HL-60 (cell line): Measurements from ENCODE around the gene NUTM2D.
"Not testable (repeated sequence)": the region's sequence is repeated elsewhere in the genome, so short reads cannot be mapped to it uniquely, and the experiment has no call there.

Experiments
- POLR2AphosphoS5 ChIP-seq: IDR thresholded peaks from 2 replicates; pipeline ENCODE4 v1.6.1; 2012; ENCODE audit warnings: low read depth
- TF ChIP-seq, protein P1 (sequence below): IDR thresholded peaks from one replicate; pipeline ENCODE4 v1.5.1; 2011; ENCODE audit warnings: low read length, control low read depth, inconsistent platforms; ENCODE audit not compliant: insufficient read depth
- TF ChIP-seq, protein P2 (sequence below): IDR thresholded peaks from 2 replicates; pipeline ENCODE4 v1.6.1; 2012; ENCODE audit warnings: low read depth; ENCODE audit not compliant: insufficient replicate concordance

DNA sequence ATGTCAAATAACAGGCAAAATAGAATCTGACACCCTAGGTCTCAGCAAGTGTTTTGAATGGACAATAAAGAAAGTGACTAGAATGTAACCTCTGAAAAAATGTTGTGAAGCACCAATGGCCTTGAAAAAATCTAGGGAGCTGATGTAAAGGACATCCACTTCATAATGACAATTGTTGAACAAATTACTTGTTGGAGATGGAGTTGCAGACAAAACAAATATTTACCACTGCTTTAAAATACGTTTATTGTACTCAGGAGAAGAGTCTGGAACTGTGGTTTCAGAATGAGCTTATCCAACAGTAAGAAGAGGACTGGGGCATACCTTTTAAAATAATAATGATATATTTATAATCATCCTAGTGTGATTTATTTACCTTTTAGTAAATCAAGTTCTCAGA lies 11.8 kb upstream of the NUTM2D start:
- TF ChIP-seq, protein P1, sequence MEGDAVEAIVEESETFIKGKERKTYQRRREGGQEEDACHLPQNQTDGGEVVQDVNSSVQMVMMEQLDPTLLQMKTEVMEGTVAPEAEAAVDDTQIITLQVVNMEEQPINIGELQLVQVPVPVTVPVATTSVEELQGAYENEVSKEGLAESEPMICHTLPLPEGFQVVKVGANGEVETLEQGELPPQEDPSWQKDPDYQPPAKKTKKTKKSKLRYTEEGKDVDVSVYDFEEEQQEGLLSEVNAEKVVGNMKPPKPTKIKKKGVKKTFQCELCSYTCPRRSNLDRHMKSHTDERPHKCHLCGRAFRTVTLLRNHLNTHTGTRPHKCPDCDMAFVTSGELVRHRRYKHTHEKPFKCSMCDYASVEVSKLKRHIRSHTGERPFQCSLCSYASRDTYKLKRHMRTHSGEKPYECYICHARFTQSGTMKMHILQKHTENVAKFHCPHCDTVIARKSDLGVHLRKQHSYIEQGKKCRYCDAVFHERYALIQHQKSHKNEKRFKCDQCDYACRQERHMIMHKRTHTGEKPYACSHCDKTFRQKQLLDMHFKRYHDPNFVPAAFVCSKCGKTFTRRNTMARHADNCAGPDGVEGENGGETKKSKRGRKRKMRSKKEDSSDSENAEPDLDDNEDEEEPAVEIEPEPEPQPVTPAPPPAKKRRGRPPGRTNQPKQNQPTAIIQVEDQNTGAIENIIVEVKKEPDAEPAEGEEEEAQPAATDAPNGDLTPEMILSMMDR: not testable (repeated sequence)
- TF ChIP-seq POLR2AphosphoS5: not testable (repeated sequence)
- TF ChIP-seq, protein P2, sequence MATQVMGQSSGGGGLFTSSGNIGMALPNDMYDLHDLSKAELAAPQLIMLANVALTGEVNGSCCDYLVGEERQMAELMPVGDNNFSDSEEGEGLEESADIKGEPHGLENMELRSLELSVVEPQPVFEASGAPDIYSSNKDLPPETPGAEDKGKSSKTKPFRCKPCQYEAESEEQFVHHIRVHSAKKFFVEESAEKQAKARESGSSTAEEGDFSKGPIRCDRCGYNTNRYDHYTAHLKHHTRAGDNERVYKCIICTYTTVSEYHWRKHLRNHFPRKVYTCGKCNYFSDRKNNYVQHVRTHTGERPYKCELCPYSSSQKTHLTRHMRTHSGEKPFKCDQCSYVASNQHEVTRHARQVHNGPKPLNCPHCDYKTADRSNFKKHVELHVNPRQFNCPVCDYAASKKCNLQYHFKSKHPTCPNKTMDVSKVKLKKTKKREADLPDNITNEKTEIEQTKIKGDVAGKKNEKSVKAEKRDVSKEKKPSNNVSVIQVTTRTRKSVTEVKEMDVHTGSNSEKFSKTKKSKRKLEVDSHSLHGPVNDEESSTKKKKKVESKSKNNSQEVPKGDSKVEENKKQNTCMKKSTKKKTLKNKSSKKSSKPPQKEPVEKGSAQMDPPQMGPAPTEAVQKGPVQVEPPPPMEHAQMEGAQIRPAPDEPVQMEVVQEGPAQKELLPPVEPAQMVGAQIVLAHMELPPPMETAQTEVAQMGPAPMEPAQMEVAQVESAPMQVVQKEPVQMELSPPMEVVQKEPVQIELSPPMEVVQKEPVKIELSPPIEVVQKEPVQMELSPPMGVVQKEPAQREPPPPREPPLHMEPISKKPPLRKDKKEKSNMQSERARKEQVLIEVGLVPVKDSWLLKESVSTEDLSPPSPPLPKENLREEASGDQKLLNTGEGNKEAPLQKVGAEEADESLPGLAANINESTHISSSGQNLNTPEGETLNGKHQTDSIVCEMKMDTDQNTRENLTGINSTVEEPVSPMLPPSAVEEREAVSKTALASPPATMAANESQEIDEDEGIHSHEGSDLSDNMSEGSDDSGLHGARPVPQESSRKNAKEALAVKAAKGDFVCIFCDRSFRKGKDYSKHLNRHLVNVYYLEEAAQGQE: not testable (repeated sequence)
